T-cell (primary cell): ENCODE measurements around the gene APC. TPM values are rescaled to one million over a fixed set of nuclear protein-coding genes. Genes with fewer than 3 reads are reported as not detected.

ENCODE experiments used
- ATAC-seq, 4 experiments: fragments of 200-7000 bp in 3 of 4; fragments of 150-1000 bp in 1 of 4; cut with Tn5 transposase; replicated peaks in 1 of 4; 1 replicate in 3 of 4; 2 replicates in 1 of 4; pipeline ENCODE4 v1.10.0; 2021; ENCODE audit warnings: moderate library complexity in 3 of 4, mild to moderate bottlenecking in 2 of 4, moderate number of reproducible peaks in 1 of 4
- CTCF ChIA-PET, 2 donors: fragments of 300-600 bp; sonication (Branson Sonifier 250); formaldehyde crosslinking; loops; one replicate each; lab custom pipeline; 2022; ENCODE audit warnings: antibody characterized with exemption in 2 of 2; lab: Charles Lee
- POLR2A ChIA-PET, 2 donors: fragments of 300-600 bp; sonication (Branson Sonifier 250); formaldehyde crosslinking; loops; one replicate each; lab custom pipeline; 2022; ENCODE audit warnings: antibody characterized with exemption in 2 of 2; lab: Charles Lee
- DNase-seq, 35 experiments: peaks; one replicate each; pipeline versions ENCODE4 v3.0.0 to v3.0.0-alpha.2; 2013 to 2023
- H3K27ac ChIP-seq: one replicate; pipeline ENCODE4 v1.5.1; 2013; ENCODE audit warnings: low read length
- H3K27me3 ChIP-seq, 2 experiments: replicated peaks in 1 of 2; 1 replicate in 1 of 2; 2 replicates in 1 of 2; pipeline versions ENCODE4 v1.6.1 to v1.7.0; 2013; ENCODE audit warnings: low read length in 1 of 2, mixed read lengths in 1 of 2; ENCODE audit not compliant: control insufficient read depth in 2 of 2, insufficient read depth in 2 of 2; ENCODE audit errors: extremely low read depth in 1 of 2
- H3K36me3 ChIP-seq, 2 donors: 1 replicate in 1 of 2; 2 replicates in 1 of 2; pipeline versions ENCODE4 v1.6.1 to v1.7.0; 2013; ENCODE audit warnings: low read length in 1 of 2; ENCODE audit not compliant: control insufficient read depth in 2 of 2, insufficient read depth in 1 of 2; ENCODE audit errors: extremely low read depth in 1 of 2
- H3K4me1 ChIP-seq, 2 experiments: 1 replicate in 1 of 2; 2 replicates in 1 of 2; pipeline versions ENCODE4 v1.6.1 to v1.7.0; 2013; ENCODE audit warnings: low read length in 2 of 2, mixed read lengths in 1 of 2; ENCODE audit not compliant: insufficient read depth in 2 of 2, control insufficient read depth in 1 of 2; ENCODE audit errors: extremely low read depth in 1 of 2
- H3K4me3 ChIP-seq, 2 donors: 1 replicate in 1 of 2; 2 replicates in 1 of 2; pipeline versions ENCODE4 v1.5.1 to v1.7.0; 2013; ENCODE audit warnings: mild to moderate bottlenecking in 2 of 2, low read length in 1 of 2, moderate library complexity in 1 of 2; ENCODE audit not compliant: control insufficient read depth in 1 of 2; ENCODE audit errors: extremely low read depth in 1 of 2
- H3K9me3 ChIP-seq: 2 replicates; pipeline ENCODE4 v1.7.0; 2013
- H3K27ac Mint-ChIP-seq, 2 donors: one replicate each; pipeline ENCODE4 v1.8.0; 2020 to 2021; ENCODE audit warnings: mild to moderate bottlenecking in 2 of 2, mixed read lengths in 2 of 2
- H3K27me3 Mint-ChIP-seq, 2 donors: one replicate each; pipeline ENCODE4 v1.8.0; 2021 to 2022; ENCODE audit warnings: mixed read lengths in 2 of 2
- H3K36me3 Mint-ChIP-seq: one replicate; pipeline ENCODE4 v1.8.0; 2021; ENCODE audit warnings: mixed read lengths
- H3K4me1 Mint-ChIP-seq, 3 donors: one replicate each; pipeline ENCODE4 v1.8.0; 2020 to 2022; ENCODE audit warnings: mixed read lengths in 3 of 3, mild to moderate bottlenecking in 1 of 3
- H3K4me3 Mint-ChIP-seq, 3 donors: one replicate each; pipeline ENCODE4 v1.8.0; 2020 to 2022; ENCODE audit warnings: mild to moderate bottlenecking in 3 of 3, mixed read lengths in 3 of 3, moderate library complexity in 3 of 3
- H3K9me3 Mint-ChIP-seq, 3 donors: one replicate each; pipeline ENCODE4 v1.8.0; 2020 to 2022; ENCODE audit warnings: mixed read lengths in 3 of 3
- WGBS: methylation state at CpG from one replicate; pipeline ENCODE4 v1.1.5; 2013; ENCODE audit warnings: missing lambda C conversion rate; ENCODE audit not compliant: insufficient coverage; 5-methylcytosine and 5-hydroxymethylcytosine counted together
- total RNA-seq, 35 experiments: library from RNA in 6 of 35; stranded (reverse) in 6 of 35; fragments of 120-200 nt in 1 of 35; gene quantifications; one replicate each; pipeline versions ENCODE4 v1.2.1 to v1.2.4 and lab custom pipeline; 2013 to 2026

Gene APC
- total RNA-seq, 5 donors from 2014 or later (not counting 1 experiment from before 2014, with no cell fraction given), result 33.0 to 45.0 (median 39.7) TPM

- H3K36me3 ChIP-seq, result peaks cover 0 to 49% of the 10 kb centered on the region in 2 donors
- no peaks in the 10 kb centered on the region for H3K27me3 ChIP-seq
- Mint-ChIP-seq H3K27ac (no peak overlapping the region), H3K4me3 (no peak overlapping the region), H3K9me3 (no peaks in the 10 kb centered on the region), H3K27me3 (no peaks in the 10 kb centered on the region), H3K4me1 (no peaks in the 10 kb centered on the region), H3K36me3 (peaks cover 38% of the 10 kb centered on the region)
- no CpG with 5 or more reads among the region's 3 CpGs for WGBS
- H3K4me3 ChIP-seq, result no peak overlapping the region
- CTCF ChIA-PET, result interaction anchor here (0.7 to 1.0 kb wide), 2 partner anchors 17 to 68 kb away, joined by 3 read pairs; no protein-coding TSS in a partner anchor
- no peaks in the 10 kb centered on the region for H3K9me3 ChIP-seq
- no peak overlapping the region for H3K27ac ChIP-seq
- POLR2A ChIA-PET, result no interaction called here
- H3K4me1 ChIP-seq, result no peaks in the 10 kb centered on the region
- DNase-seq (no peak), ATAC-seq (no peak)
These were observed 38.7 kb downstream of the APC start for GRCh38 chr5:112776301-112776856.

GRCh38 chr5:112779531-112779930, 41.8 kb downstream of the APC start:
- DNase-seq (no peak), ATAC-seq (no peak)
- Histone ChIP-seq H3K9me3 (no peaks in the 10 kb centered on the region), H3K27me3 (no peaks in the 10 kb centered on the region), H3K4me3 (no peak overlapping the region), H3K4me1 (no peaks in the 10 kb centered on the region), H3K27ac (no peak overlapping the region), H3K36me3 (peaks cover 3 to 43% of the 10 kb centered on the region in 2 donors)
- Mint-ChIP-seq H3K27ac (no peak overlapping the region), H3K9me3 (no peaks in the 10 kb centered on the region), H3K36me3 (peaks cover 37% of the 10 kb centered on the region), H3K4me1 (no peaks in the 10 kb centered on the region), H3K27me3 (no peaks in the 10 kb centered on the region), H3K4me3 (no peak overlapping the region)
- CTCF ChIA-PET, result interaction anchor here in 1 of 2 donors (1.8 kb wide), 1 partner anchor 21 kb away, joined by 4 read pairs; no protein-coding TSS in a partner anchor
- POLR2A ChIA-PET, result no interaction called here

GRCh38 chr5:112784726-112785125, 47.0 kb downstream of the APC start:
- ChIA-PET POLR2A (no interaction called here), CTCF (no interaction called here)
- H3K4me3 Mint-ChIP-seq, result no peak overlapping the region
- H3K9me3 Mint-ChIP-seq, result no peaks in the 10 kb centered on the region
- H3K27ac ChIP-seq, result no peak overlapping the region
- H3K36me3 Mint-ChIP-seq, result peaks cover 21% of the 10 kb centered on the region
- H3K27me3 Mint-ChIP-seq, result no peaks in the 10 kb centered on the region
- no peak for DNase-seq
- no peak for ATAC-seq
- 100% methylated on average over 1 of the region's 2 CpGs for WGBS
- no peak overlapping the region for H3K4me3 ChIP-seq
- H3K9me3 ChIP-seq, result no peaks in the 10 kb centered on the region
- no peak overlapping the region for H3K27ac Mint-ChIP-seq
- H3K4me1 Mint-ChIP-seq, result no peaks in the 10 kb centered on the region
- peaks cover 3 to 18% of the 10 kb centered on the region in 2 donors for H3K36me3 ChIP-seq
- H3K4me1 ChIP-seq, result no peaks in the 10 kb centered on the region
- no peaks in the 10 kb centered on the region for H3K27me3 ChIP-seq

GRCh38 chr5:112787261-112787660, 49.6 kb downstream of the APC start:
- Histone ChIP-seq H3K27ac (no peak overlapping the region), H3K36me3 (peaks cover 4 to 5% of the 10 kb centered on the region in 2 donors), H3K9me3 (no peaks in the 10 kb centered on the region), H3K27me3 (no peaks in the 10 kb centered on the region), H3K4me3 (no peak overlapping the region), H3K4me1 (no peaks in the 10 kb centered on the region)
- Mint-ChIP-seq H3K4me1 (no peaks in the 10 kb centered on the region), H3K27ac (no peak overlapping the region), H3K36me3 (peaks cover 8% of the 10 kb centered on the region), H3K4me3 (no peak overlapping the region), H3K27me3 (no peaks in the 10 kb centered on the region), H3K9me3 (no peaks in the 10 kb centered on the region)
- ATAC-seq (no peak), DNase-seq (no peak)
- CTCF ChIA-PET, result no interaction called here
- POLR2A ChIA-PET, result no interaction called here
- no CpG with 5 or more reads among the region's 1 CpG for WGBS

- no peak overlapping the region for H3K27ac ChIP-seq
- peaks cover 8% of the 10 kb centered on the region for H3K36me3 Mint-ChIP-seq
- H3K4me1 Mint-ChIP-seq, result no peaks in the 10 kb centered on the region
- H3K9me3 ChIP-seq, result no peaks in the 10 kb centered on the region
- CTCF ChIA-PET, result no interaction called here
- peaks cover 4 to 8% of the 10 kb centered on the region in 2 donors for H3K36me3 ChIP-seq
- no peak overlapping the region for H3K27ac Mint-ChIP-seq
- POLR2A ChIA-PET, result no interaction called here
- H3K4me1 ChIP-seq, result no peaks in the 10 kb centered on the region
- no peak overlapping the region for H3K4me3 Mint-ChIP-seq
- WGBS, result no CpG with 5 or more reads among the region's 3 CpGs
- ATAC-seq, result no peak
- no peak overlapping the region for H3K4me3 ChIP-seq
- no peaks in the 10 kb centered on the region for H3K27me3 Mint-ChIP-seq
- no peak for DNase-seq
- no peaks in the 10 kb centered on the region for H3K9me3 Mint-ChIP-seq
- no peaks in the 10 kb centered on the region for H3K27me3 ChIP-seq
These were observed 50.2 kb downstream of the APC start for GRCh38 chr5:112787896-112788295.

GRCh38 chr5:112793201-112793600, 55.5 kb downstream of the APC start:
- no peaks in the 10 kb centered on the region for H3K27me3 Mint-ChIP-seq
- POLR2A ChIA-PET, result no interaction called here
- Histone ChIP-seq H3K27me3 (no peaks in the 10 kb centered on the region), H3K4me3 (no peak overlapping the region), H3K9me3 (no peaks in the 10 kb centered on the region), H3K27ac (no peak overlapping the region), H3K36me3 (peaks cover 9 to 26% of the 10 kb centered on the region in 2 donors), H3K4me1 (no peaks in the 10 kb centered on the region)
- DNase-seq, result no peak
- WGBS, result no CpG with 5 or more reads among the region's 2 CpGs
- peaks cover 0 to 1% (median 0%) of the 10 kb centered on the region in 3 donors for H3K4me1 Mint-ChIP-seq
- H3K36me3 Mint-ChIP-seq, result peaks cover 45% of the 10 kb centered on the region
- peak overlapping the region in 1 of 2 donors; percentile 35 for H3K27ac Mint-ChIP-seq
- H3K4me3 Mint-ChIP-seq, result no peak overlapping the region
- CTCF ChIA-PET, result interaction anchor here in 1 of 2 donors (0.7 kb wide), 1 partner anchor 17 kb away, joined by 3 read pairs; no protein-coding TSS in a partner anchor
- no peaks in the 10 kb centered on the region for H3K9me3 Mint-ChIP-seq
- ATAC-seq, result no peak
